ENCODE measurements around the gene ARPC5L. TPM values are rescaled to one million over a fixed set of nuclear protein-coding genes. Genes with fewer than 3 reads are reported as not detected.
"Not testable (repeated sequence)": the region's sequence is repeated elsewhere in the genome, so short reads cannot be mapped to it uniquely, and the experiment has no call there.

The ARPC5L gene
- total RNA-seq, 1 experiment from 2014 or later, result 35.7 TPM

- no peak for DNase-seq (ENCODE audit: low spot score)
Measured at GRCh38 chr9:124840300-124840833, 21.6 kb upstream of the ARPC5L start.

GRCh38 chr9:124841075-124841821 lies 20.7 kb upstream of the ARPC5L start:
- no peak for DNase-seq (ENCODE audit: low spot score)

GRCh38 chr9:124843456-124844034 lies 18.4 kb upstream of the ARPC5L start:
- no peak for DNase-seq (ENCODE audit: low spot score)

- DNase-seq (ENCODE audit: low spot score), result no peak
Measured at GRCh38 chr9:124844291-124844690, 17.6 kb upstream of the ARPC5L start.

- not testable (repeated sequence) for DNase-seq (ENCODE audit: low spot score)
Measured at GRCh38 chr9:124846467-124846866, 15.5 kb upstream of the ARPC5L start.

- no peak for DNase-seq (ENCODE audit: low spot score)
Measured at GRCh38 chr9:124846969-124847368, 15.0 kb upstream of the ARPC5L start.

- no peak for DNase-seq (ENCODE audit: low spot score)
Measured at GRCh38 chr9:124849801-124850200, 12.1 kb upstream of the ARPC5L start.

GRCh38 chr9:124852121-124852828 lies 9.7 kb upstream of the ARPC5L start:
- DNase-seq (ENCODE audit: low spot score), result no peak

- peak; percentile 71 for DNase-seq (ENCODE audit: low spot score)
Measured at GRCh38 chr9:124852829-124853531, 8.9 kb upstream of the ARPC5L start, which contains the start of gene WDR38. Gene WDR38 (plus strand): TSS chr9:124853460. CDS start chr9:124853532, 72 bp downstream.

GRCh38 chr9:124853605-124854143 lies 8.3 kb upstream of the ARPC5L start:
- DNase-seq (ENCODE audit: low spot score), result no peak

- DNase-seq (ENCODE audit: low spot score), result no peak
Measured at GRCh38 chr9:124854161-124854560, 7.8 kb upstream of the ARPC5L start.

GRCh38 chr9:124854822-124855221 lies 7.1 kb upstream of the ARPC5L start:
- DNase-seq (ENCODE audit: low spot score), result no peak

GRCh38 chr9:124855566-124855943 lies 6.4 kb upstream of the ARPC5L start:
- no peak for DNase-seq (ENCODE audit: low spot score)

- DNase-seq (ENCODE audit: low spot score), result peak; percentile 54
Measured at GRCh38 chr9:124855944-124856765, 5.8 kb upstream of the ARPC5L start.

GRCh38 chr9:124857533-124858162 lies 4.3 kb upstream of the ARPC5L start:
- DNase-seq (ENCODE audit: low spot score), result no peak

GRCh38 chr9:124858330-124859046 lies 3.4 kb upstream of the ARPC5L start:
- DNase-seq (ENCODE audit: low spot score), result no peak

- DNase-seq (ENCODE audit: low spot score), result no peak
Measured at GRCh38 chr9:124859803-124860581, 1.9 kb upstream of the ARPC5L start.

- no peak for DNase-seq (ENCODE audit: low spot score)
Measured at GRCh38 chr9:124860582-124861341, 1.2 kb upstream of the ARPC5L start.
